Gastrocnemius medialis (tissue), 4 donors: Measurements from ENCODE around the gene RASSF6.

Experiments used
- POLR2A ChIP-seq, 2 donors: fragments of 450-650 bp; IDR thresholded peaks; one replicate each; pipeline ENCODE4 v1.6.1; 2017; ENCODE audit warnings: antibody characterized with exemption in 2 of 2, mild to moderate bottlenecking in 2 of 2, moderate library complexity in 2 of 2
- TF ChIP-seq, protein P1 (sequence below), 5 experiments: fragments of 450-650 bp in 3 of 5; fragments of 200-600 bp in 2 of 5; sonication (generic) in 2 of 5; IDR thresholded peaks in 4 of 5; conservative IDR thresholded peaks in 1 of 5; 1 replicate in 4 of 5; 2 replicates in 1 of 5; pipeline ENCODE4 v1.5.1; 2016 to 2019; ENCODE audit warnings: antibody characterized with exemption in 5 of 5, mild to moderate bottlenecking in 3 of 5, moderate library complexity in 3 of 5

DNA sequence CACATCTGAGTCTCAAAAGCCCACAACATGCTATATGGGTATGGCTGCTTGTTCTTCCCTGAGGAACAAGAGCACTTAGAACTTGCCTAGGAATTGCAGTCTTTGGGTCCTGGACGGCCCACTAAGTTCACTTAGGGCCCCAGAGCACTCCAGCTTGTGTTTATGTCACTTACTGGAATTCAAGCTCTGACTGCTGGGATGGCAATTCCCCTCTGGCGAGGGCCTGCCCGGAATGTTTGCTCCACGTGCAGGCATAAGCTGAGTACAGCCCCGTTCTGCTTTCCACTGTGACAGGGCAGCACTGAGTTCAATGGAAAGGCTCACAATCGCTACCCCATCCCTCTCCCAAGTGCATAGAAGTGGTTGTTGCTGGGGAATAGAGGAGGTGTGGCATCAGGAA, 25.9 kb upstream of the RASSF6 start:
- TF ChIP-seq POLR2A (IDR thresholded peaks at IDR 0.05): no peak
- TF ChIP-seq, protein P1, sequence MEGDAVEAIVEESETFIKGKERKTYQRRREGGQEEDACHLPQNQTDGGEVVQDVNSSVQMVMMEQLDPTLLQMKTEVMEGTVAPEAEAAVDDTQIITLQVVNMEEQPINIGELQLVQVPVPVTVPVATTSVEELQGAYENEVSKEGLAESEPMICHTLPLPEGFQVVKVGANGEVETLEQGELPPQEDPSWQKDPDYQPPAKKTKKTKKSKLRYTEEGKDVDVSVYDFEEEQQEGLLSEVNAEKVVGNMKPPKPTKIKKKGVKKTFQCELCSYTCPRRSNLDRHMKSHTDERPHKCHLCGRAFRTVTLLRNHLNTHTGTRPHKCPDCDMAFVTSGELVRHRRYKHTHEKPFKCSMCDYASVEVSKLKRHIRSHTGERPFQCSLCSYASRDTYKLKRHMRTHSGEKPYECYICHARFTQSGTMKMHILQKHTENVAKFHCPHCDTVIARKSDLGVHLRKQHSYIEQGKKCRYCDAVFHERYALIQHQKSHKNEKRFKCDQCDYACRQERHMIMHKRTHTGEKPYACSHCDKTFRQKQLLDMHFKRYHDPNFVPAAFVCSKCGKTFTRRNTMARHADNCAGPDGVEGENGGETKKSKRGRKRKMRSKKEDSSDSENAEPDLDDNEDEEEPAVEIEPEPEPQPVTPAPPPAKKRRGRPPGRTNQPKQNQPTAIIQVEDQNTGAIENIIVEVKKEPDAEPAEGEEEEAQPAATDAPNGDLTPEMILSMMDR (IDR thresholded peaks at IDR 0.05 in 4 of 5, conservative IDR thresholded peaks at IDR 0.05 in 1 of 5): no peak
